Upper lobe of right lung (tissue), 1 donor: Measurements from ENCODE around the gene OR52J3. TPM values are rescaled to one million over a fixed set of nuclear protein-coding genes. Genes with fewer than 3 reads are reported as not detected.

ENCODE experiments used
- ATAC-seq: fragments of 200-7000 bp; cut with Tn5 transposase; one replicate; pipeline ENCODE4 v1.9.1; 2020; ENCODE audit warnings: mild to moderate bottlenecking, moderate library complexity
- DNase-seq: peaks from one replicate; pipeline ENCODE4 v3.0.0-alpha.2; 2020
- H3K27ac ChIP-seq: fragments of 200-600 bp; one replicate; pipeline ENCODE4 v1.8.0; 2022
- H3K27me3 ChIP-seq: fragments of 200-600 bp; one replicate; pipeline ENCODE4 v1.8.0; 2022; ENCODE audit warnings: mild to moderate bottlenecking
- H3K36me3 ChIP-seq: fragments of 200-600 bp; one replicate; pipeline ENCODE4 v1.8.0; 2022
- H3K4me1 ChIP-seq: fragments of 200-600 bp; one replicate; pipeline ENCODE4 v1.8.0; 2022
- H3K4me3 ChIP-seq: fragments of 200-600 bp; one replicate; pipeline ENCODE4 v1.8.0; 2022; ENCODE audit warnings: mild to moderate bottlenecking
- H3K9me3 ChIP-seq: fragments of 200-600 bp; one replicate; pipeline ENCODE4 v1.8.0; 2022
- intact Hi-C: fragments of 100-400 bp; cut with DNase I; formaldehyde crosslinking; loops from one replicate; pipeline ENCODE4 v1.11.0; 2022
- total RNA-seq: library from RNA; stranded (reverse); fragmentation: NEBNext Ultra II Directional; extraction: Animal tissue kit (Norgen Biotek cat#: 25700); gene quantifications from one replicate; pipeline ENCODE4 v1.2.1, GENCODE V29; 2021
- TF ChIP-seq, protein P1 (sequence below): fragments of 200-600 bp; IDR thresholded peaks from one replicate; pipeline ENCODE4 v1.8.0; 2022; ENCODE audit warnings: antibody characterized with exemption
- donor health status: DM: no; HTN: yes; CAD: no; lungs with severe emphysema.

OR52J3 gene
- total RNA-seq, 1 donor from 2014 or later = not detected

DNA sequence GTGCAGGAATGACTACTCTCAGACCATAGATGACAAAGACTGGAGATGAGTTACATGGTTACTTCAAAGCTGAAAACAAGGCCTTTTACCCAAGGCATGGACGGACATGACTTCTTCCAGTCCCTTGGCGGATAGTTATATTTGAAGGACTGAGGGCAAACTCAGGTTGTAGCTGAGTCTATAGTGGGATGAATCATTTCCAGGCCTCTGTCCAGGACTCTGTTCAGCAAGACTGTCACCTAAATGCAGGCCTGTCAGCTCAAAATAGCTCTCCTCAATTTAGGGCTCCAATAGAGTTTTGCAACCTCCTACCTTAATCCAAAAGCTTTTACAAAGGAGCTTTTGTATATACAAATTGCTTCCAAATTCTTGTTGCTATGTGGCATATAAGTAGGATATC is 24.3 kb upstream of the OR52J3 start:
- no peak for DNase-seq
- no peak for ATAC-seq
- no peak overlapping the region for H3K27ac ChIP-seq
- intact Hi-C loops = no loop called here
- H3K4me3 ChIP-seq = no peak overlapping the region
- TF ChIP-seq, protein P1, sequence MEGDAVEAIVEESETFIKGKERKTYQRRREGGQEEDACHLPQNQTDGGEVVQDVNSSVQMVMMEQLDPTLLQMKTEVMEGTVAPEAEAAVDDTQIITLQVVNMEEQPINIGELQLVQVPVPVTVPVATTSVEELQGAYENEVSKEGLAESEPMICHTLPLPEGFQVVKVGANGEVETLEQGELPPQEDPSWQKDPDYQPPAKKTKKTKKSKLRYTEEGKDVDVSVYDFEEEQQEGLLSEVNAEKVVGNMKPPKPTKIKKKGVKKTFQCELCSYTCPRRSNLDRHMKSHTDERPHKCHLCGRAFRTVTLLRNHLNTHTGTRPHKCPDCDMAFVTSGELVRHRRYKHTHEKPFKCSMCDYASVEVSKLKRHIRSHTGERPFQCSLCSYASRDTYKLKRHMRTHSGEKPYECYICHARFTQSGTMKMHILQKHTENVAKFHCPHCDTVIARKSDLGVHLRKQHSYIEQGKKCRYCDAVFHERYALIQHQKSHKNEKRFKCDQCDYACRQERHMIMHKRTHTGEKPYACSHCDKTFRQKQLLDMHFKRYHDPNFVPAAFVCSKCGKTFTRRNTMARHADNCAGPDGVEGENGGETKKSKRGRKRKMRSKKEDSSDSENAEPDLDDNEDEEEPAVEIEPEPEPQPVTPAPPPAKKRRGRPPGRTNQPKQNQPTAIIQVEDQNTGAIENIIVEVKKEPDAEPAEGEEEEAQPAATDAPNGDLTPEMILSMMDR = no peak
- no peaks in the 10 kb centered on the region for H3K36me3 ChIP-seq
- no peaks in the 10 kb centered on the region for H3K4me1 ChIP-seq
- no peaks in the 10 kb centered on the region for H3K9me3 ChIP-seq
- no peaks in the 10 kb centered on the region for H3K27me3 ChIP-seq

DNA sequence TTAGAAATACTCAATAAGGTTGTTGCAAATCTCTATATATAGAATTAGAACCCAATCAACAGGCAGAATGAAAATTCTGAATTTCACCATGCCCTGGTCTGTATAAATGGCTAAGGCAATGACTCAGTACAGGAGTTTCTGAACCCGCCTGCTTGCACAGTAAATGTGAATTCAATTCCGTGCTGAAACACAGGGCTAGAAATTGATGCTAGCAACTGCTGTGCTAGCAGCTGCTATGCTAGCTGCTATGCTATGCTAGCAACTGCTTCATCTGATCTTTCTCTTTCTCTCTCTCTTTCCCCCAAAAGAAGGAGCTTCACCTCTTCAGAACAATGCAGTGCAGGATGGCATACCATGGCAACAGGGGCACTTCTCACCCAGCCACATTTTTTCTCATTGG is 9.7 kb upstream of the OR52J3 start:
- Histone ChIP-seq H3K36me3 (no peaks in the 10 kb centered on the region), H3K4me3 (no peak overlapping the region), H3K4me1 (no peaks in the 10 kb centered on the region), H3K27ac (no peak overlapping the region), H3K9me3 (no peaks in the 10 kb centered on the region), H3K27me3 (no peaks in the 10 kb centered on the region)
- intact Hi-C loops = no loop called here
- TF ChIP-seq, protein P1 = no peak
- ATAC-seq (no peak), DNase-seq (no peak)

DNA sequence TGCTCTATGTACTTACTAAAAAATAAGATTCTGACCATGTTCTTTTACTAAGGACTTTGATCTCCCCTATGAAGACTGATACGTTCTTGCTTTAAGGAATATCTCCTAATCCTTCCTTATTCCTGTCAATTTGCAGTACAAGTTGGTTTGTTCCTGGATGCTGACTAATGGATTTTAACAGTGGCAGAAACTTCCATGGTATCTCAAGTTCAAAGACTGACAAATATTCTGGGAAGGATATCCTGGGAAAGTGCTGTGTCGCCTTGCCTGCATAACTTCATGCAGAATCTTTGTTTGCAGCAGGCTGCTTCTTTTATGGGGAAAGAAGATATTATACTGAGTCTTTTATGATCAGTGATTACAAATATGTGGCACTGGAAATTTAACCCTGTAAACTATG is 8.4 kb upstream of the OR52J3 start:
- H3K9me3 ChIP-seq = no peaks in the 10 kb centered on the region
- H3K4me1 ChIP-seq = no peaks in the 10 kb centered on the region
- TF ChIP-seq, protein P1 = no peak
- intact Hi-C loops = no loop called here
- ATAC-seq = no peak
- H3K36me3 ChIP-seq = no peaks in the 10 kb centered on the region
- H3K27ac ChIP-seq = no peak overlapping the region
- H3K4me3 ChIP-seq = no peak overlapping the region
- no peaks in the 10 kb centered on the region for H3K27me3 ChIP-seq
- no peak for DNase-seq

DNA sequence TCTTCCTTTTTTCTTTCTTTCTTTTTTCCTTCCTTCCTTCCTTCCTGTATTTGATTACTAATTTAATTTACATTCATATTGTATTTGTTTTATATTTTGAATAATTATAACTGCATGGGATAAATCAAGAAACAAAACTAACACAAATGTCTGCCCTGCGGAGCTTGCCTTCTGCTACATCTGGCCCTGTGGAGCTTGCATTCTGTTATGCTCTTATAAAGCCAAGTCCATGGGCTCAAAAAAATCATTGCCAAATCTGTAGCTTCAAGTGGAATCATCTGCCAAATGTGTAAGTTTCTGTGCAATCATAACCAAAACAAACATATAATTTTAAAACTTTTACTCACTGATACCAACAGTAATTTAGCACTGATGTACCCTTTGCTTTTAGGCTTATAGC is 8.0 kb upstream of the OR52J3 start:
- Histone ChIP-seq H3K4me3 (no peak overlapping the region), H3K4me1 (no peaks in the 10 kb centered on the region), H3K36me3 (no peaks in the 10 kb centered on the region), H3K27ac (no peak overlapping the region), H3K27me3 (no peaks in the 10 kb centered on the region), H3K9me3 (no peaks in the 10 kb centered on the region)
- TF ChIP-seq, protein P1 = no peak
- DNase-seq (no peak), ATAC-seq (no peak)
- intact Hi-C loops = no loop called here

DNA sequence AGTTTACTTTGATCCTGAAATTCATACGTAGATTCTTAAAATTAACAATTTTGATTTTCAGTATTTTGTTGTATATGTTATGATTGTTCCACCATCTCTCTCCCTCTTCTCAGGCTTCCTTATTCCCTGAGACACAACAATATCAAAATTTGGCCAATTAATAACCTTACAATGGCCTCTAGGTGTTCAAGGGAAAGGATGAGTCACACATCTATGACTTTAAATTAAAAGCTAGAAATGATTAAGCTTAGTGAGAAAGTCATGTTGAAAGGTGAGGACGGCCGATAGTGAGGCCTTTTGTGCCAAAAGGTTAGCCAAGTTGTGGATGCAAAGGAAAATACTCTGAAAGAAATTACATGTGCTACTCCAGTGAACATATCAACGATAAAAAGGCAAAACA is 5.5 kb upstream of the OR52J3 start:
- intact Hi-C loops = no loop called here
- no peaks in the 10 kb centered on the region for H3K27me3 ChIP-seq
- no peaks in the 10 kb centered on the region for H3K4me1 ChIP-seq
- H3K27ac ChIP-seq = no peak overlapping the region
- H3K36me3 ChIP-seq = no peaks in the 10 kb centered on the region
- TF ChIP-seq, protein P1 = no peak
- no peak overlapping the region for H3K4me3 ChIP-seq
- no peaks in the 10 kb centered on the region for H3K9me3 ChIP-seq
- ATAC-seq (no peak), DNase-seq (no peak)

DNA sequence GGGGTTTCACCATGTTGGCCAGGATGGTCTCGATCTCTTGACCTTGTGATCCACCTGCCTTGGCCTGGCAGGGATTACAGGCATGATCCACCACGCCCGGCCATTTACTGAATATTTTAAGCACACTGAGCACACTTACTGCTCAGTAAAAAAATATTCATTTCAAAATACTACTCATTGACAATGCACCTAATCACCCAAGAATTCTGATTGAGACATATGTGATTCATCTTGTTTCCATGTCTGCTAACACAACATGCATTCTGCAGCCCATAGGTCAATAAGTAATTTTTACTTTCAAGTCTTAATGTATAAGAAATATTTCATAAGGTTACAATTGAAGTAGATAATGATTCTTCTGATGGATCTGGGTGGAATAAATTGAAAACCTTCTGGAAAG is 4.2 kb upstream of the OR52J3 start:
- H3K27me3 ChIP-seq = no peaks in the 10 kb centered on the region
- TF ChIP-seq, protein P1 = no peak
- no peaks in the 10 kb centered on the region for H3K9me3 ChIP-seq
- ATAC-seq (no peak), DNase-seq (no peak)
- no peaks in the 10 kb centered on the region for H3K4me1 ChIP-seq
- H3K36me3 ChIP-seq = no peaks in the 10 kb centered on the region
- intact Hi-C loops = no loop called here
- no peak overlapping the region for H3K4me3 ChIP-seq
- H3K27ac ChIP-seq = no peak overlapping the region
